PC-9 (cell line): Measurements from ENCODE around the gene CPN1. TPM values are rescaled to one million over a fixed set of nuclear protein-coding genes. Genes with fewer than 3 reads are reported as not detected.

ENCODE experiments used
- BruUV-seq: library from RNA; stranded (reverse); fragments of 400-500 nt; replicated peaks from 2 replicates; lab custom pipeline; 2021; lab: Mats Ljungman, UMichigan
- CTCF ChIA-PET: fragments of 300-600 bp; sonication (Branson Sonifier 250); formaldehyde crosslinking; loops from one replicate; lab custom pipeline; 2022; ENCODE audit warnings: antibody characterized with exemption; lab: Charles Lee
- POLR2A ChIA-PET: fragments of 300-600 bp; sonication (Branson Sonifier 250); formaldehyde crosslinking; loops from one replicate; lab custom pipeline; 2022; ENCODE audit warnings: antibody characterized with exemption; ENCODE audit not compliant: unreplicated experiment; lab: Charles Lee
- DNase-seq, 2 experiments: peaks; one replicate each; pipeline versions ENCODE4 v3.0.0 to v3.0.0-alpha.2; 2015 to 2022; ENCODE audit warnings: mixed read lengths in 1 of 2
- H2AFZ ChIP-seq: fragments of 200-600 bp; sonication (generic); 2 replicates; pipeline ENCODE4 v1.8.1; 2017; ENCODE audit warnings: antibody characterized with exemption
- H3F3A ChIP-seq: fragments of 200-600 bp; sonication (generic); 2 replicates; pipeline ENCODE4 v1.8.1; 2017; ENCODE audit warnings: antibody characterized with exemption, mild to moderate bottlenecking, low read depth; ENCODE audit not compliant: insufficient read depth
- H3K27ac ChIP-seq: fragments of 200-600 bp; sonication (generic); 2 replicates; pipeline ENCODE4 v1.6.1; 2016; ENCODE audit warnings: mixed run types
- H3K27me3 ChIP-seq: fragments of 200-600 bp; sonication (generic); 2 replicates; pipeline ENCODE4 v1.6.1; 2016; ENCODE audit warnings: low read depth, mixed run types; ENCODE audit not compliant: insufficient read depth
- H3K36me3 ChIP-seq: fragments of 200-600 bp; sonication (generic); 2 replicates; pipeline ENCODE4 v1.6.1; 2016; ENCODE audit warnings: low read depth, mixed run types
- H3K4me1 ChIP-seq: fragments of 200-600 bp; sonication (generic); replicated peaks from 2 replicates; pipeline ENCODE4 v1.6.1; 2016; ENCODE audit warnings: mixed run types; ENCODE audit not compliant: insufficient read depth
- H3K4me2 ChIP-seq: fragments of 200-600 bp; sonication (generic); 2 replicates; pipeline ENCODE4 v1.6.1; 2017; ENCODE audit warnings: mixed run types
- H3K4me3 ChIP-seq: fragments of 200-600 bp; sonication (generic); 2 replicates; pipeline ENCODE4 v1.6.1; 2016; ENCODE audit warnings: mixed run types
- H3K79me2 ChIP-seq: fragments of 200-600 bp; sonication (generic); 2 replicates; pipeline ENCODE4 v1.6.1; 2017; ENCODE audit warnings: low read depth, mixed run types
- H3K9me2 ChIP-seq: fragments of 200-600 bp; sonication (generic); 2 replicates; pipeline ENCODE4 v1.8.1; 2017; ENCODE audit warnings: mild to moderate bottlenecking; ENCODE audit not compliant: insufficient read depth
- H3K9me3 ChIP-seq: fragments of 200-600 bp; sonication (generic); 2 replicates; pipeline ENCODE4 v1.8.1; 2016; ENCODE audit warnings: low read depth; ENCODE audit not compliant: insufficient read depth
- H4K20me1 ChIP-seq: fragments of 200-600 bp; sonication (generic); 2 replicates; pipeline ENCODE4 v1.8.1; 2017; ENCODE audit not compliant: insufficient read depth
- EZH2 ChIP-seq: fragments of 200-600 bp; sonication (generic); IDR thresholded peaks from 2 replicates; pipeline ENCODE4 v1.8.0; 2017; ENCODE audit warnings: antibody characterized with exemption, low read depth
- intact Hi-C: fragments of 100-400 bp; cut with micrococcal nuclease; formaldehyde crosslinking; loops from one replicate; pipeline ENCODE4 v1.10.0; 2022; ENCODE audit not compliant: unreplicated experiment
- total RNA-seq: library from RNA; stranded (reverse); gene quantifications from 2 replicates; pipeline ENCODE4 v1.2.3, GENCODE V29; 2021
- TF ChIP-seq, protein P1 (sequence below): fragments of 200-600 bp; sonication (generic); conservative IDR thresholded peaks from 2 replicates; pipeline ENCODE4 v1.6.1; 2017; ENCODE audit warnings: mixed run types, antibody characterized with exemption, mild to moderate bottlenecking, moderate library complexity

Gene CPN1
- total RNA-seq, 1 experiment from 2014 or later = not detected

DNA sequence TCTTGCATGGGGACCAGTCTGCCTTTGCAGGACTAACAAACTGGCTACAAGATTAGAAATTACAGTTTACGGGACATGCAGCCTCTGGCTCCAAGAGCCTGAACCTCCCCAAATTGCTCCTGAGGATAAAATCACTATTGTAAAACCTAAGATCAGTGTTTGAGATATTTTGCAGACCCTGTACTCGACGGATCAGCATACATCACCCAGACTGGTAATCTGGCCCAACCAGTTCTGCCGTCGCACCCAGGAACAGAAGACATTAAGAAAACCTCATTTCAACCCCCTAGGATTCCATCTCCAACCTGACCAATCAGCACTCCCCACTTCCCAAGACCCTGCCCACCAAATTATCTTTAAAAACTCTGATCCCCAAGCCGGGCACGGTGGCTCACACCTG lies 44.8 kb downstream of the CPN1 start:
- POLR2A ChIA-PET = no interaction called here

DNA sequence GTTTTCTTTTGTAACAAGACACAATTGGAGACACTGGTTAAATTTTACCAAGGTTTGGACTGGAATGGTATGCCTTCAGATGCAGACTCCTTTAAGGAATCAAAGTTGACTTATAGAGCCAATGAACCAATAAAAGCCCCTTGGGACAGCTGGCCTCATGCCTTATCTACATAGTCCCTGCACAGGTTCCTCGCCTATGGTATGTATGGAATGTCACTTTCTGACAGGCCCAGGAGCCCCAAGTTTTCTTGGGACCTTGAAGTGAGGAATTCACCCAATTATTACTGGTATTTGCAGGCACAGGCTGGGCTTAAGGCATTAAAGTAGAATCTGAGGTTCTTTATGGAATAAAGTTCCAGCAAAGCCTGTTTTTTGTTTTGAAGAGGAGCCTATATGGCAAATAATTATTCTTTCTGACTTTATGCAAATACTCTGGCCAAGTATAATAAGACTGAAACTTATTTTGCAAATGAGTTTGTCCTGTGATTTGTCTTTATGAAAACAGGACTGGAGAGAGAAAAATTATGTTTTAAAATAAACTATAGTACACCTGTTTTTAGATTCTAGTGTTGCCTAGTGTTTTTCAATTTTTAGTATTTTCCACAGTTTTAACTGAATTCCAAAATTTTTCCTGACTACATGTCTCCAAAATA lies 47.8 kb downstream of the CPN1 start:
- peak in 1 of 2 experiments; percentile 62 for DNase-seq
- ChIA-PET CTCF (interaction anchor here (0.7 kb wide), 1 partner anchor 24 kb away, joined by 8 read pairs; the partner anchor contains the start of gene DNMBP), POLR2A (no interaction called here)
- Histone ChIP-seq H2AFZ (no peak overlapping the region), H3K4me3 (no peak overlapping the region), H3F3A (no peaks in the 10 kb centered on the region), H3K79me2 (no peaks in the 10 kb centered on the region), H3K36me3 (no peaks in the 10 kb centered on the region), H3K4me1 (peaks cover 8% of the 10 kb centered on the region; the same call in 1 of the 2 replicates), H3K27me3 (no peaks in the 10 kb centered on the region), H4K20me1 (no peaks in the 10 kb centered on the region), H3K9me3 (no peaks in the 10 kb centered on the region), H3K4me2 (no peak overlapping the region), H3K9me2 (no peaks in the 10 kb centered on the region), H3K27ac (no peak overlapping the region)
- intact Hi-C loops = no loop called here
- no peak for TF ChIP-seq EZH2
- TF ChIP-seq, protein P1, sequence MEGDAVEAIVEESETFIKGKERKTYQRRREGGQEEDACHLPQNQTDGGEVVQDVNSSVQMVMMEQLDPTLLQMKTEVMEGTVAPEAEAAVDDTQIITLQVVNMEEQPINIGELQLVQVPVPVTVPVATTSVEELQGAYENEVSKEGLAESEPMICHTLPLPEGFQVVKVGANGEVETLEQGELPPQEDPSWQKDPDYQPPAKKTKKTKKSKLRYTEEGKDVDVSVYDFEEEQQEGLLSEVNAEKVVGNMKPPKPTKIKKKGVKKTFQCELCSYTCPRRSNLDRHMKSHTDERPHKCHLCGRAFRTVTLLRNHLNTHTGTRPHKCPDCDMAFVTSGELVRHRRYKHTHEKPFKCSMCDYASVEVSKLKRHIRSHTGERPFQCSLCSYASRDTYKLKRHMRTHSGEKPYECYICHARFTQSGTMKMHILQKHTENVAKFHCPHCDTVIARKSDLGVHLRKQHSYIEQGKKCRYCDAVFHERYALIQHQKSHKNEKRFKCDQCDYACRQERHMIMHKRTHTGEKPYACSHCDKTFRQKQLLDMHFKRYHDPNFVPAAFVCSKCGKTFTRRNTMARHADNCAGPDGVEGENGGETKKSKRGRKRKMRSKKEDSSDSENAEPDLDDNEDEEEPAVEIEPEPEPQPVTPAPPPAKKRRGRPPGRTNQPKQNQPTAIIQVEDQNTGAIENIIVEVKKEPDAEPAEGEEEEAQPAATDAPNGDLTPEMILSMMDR = no peak
- BruUV-seq = no TSS peak

More for the DNA sequence above, 44.8 kb downstream of the CPN1 start:
- Histone ChIP-seq H3F3A (no peaks in the 10 kb centered on the region), H3K27me3 (no peaks in the 10 kb centered on the region), H3K9me3 (no peaks in the 10 kb centered on the region), H4K20me1 (no peaks in the 10 kb centered on the region), H3K4me3 (no peak overlapping the region), H3K4me2 (no peak overlapping the region), H3K4me1 (peaks cover 8% of the 10 kb centered on the region; the same call in 1 of the 2 replicates), H3K9me2 (no peaks in the 10 kb centered on the region), H2AFZ (no peak overlapping the region), H3K36me3 (no peaks in the 10 kb centered on the region), H3K27ac (no peak overlapping the region), H3K79me2 (no peaks in the 10 kb centered on the region)
- intact Hi-C loops = no loop called here
- no peak for TF ChIP-seq EZH2
- TF ChIP-seq, protein P1 = no peak
- CTCF ChIA-PET = no interaction called here
- no TSS peak for BruUV-seq
- no peak for DNase-seq

DNA sequence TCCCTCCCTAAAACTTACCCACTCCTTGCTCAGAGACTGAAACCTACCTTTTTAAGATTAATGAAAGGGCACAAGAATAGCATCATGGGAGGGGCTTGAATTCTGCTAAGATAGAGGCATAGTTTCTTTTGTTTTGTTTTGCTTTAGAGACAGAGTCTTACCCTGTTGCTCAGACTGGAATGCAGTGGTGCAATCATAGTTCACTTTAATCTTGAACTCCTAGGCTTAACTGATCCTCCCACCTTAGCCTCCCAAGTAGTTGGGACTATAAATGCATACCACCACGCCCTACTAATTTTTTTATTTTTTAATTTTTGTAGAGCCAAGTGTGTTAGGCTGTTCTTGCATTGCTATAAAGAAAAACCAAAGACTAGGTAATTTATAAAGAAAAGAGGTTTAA lies 54.3 kb downstream of the CPN1 start:
- no peak overlapping the region for H2AFZ ChIP-seq
- intact Hi-C loops = no loop called here
- H3K36me3 ChIP-seq = no peaks in the 10 kb centered on the region
- H3K79me2 ChIP-seq = no peaks in the 10 kb centered on the region
- BruUV-seq = no TSS peak
- H3K9me3 ChIP-seq = peaks cover 4% of the 10 kb centered on the region; the same call in 1 of the 2 replicates
- no peak overlapping the region for H3K4me2 ChIP-seq
- ChIA-PET CTCF (no interaction called here), POLR2A (no interaction called here)
- H3K4me1 ChIP-seq = no peaks in the 10 kb centered on the region
- H3K9me2 ChIP-seq = no peaks in the 10 kb centered on the region
- H3K4me3 ChIP-seq = no peak overlapping the region
- H3K27me3 ChIP-seq = no peaks in the 10 kb centered on the region
- H3F3A ChIP-seq = no peaks in the 10 kb centered on the region
- no peak for TF ChIP-seq EZH2
- TF ChIP-seq, protein P1 = no peak
- no peaks in the 10 kb centered on the region for H4K20me1 ChIP-seq
- no peak overlapping the region for H3K27ac ChIP-seq
- no peak for DNase-seq
